ENCODE data around the gene ZNF534.
A peak's percentile ranks its signal among the peaks of the same experiment; 100 is the strongest.
"Not testable (repeated sequence)": the region's sequence is repeated elsewhere in the genome, so short reads cannot be mapped to it uniquely, and the experiment has no call there.

Gene ZNF534

GRCh38 chr19:52428937-52429336 is at the start of gene ZNF534:
Gene ZNF534, plus strand, starts transcription at chr19:52429148. Its CDS starts 2,327 bp downstream, at chr19:52431475.
- no peak for DNase-seq

DNA sequence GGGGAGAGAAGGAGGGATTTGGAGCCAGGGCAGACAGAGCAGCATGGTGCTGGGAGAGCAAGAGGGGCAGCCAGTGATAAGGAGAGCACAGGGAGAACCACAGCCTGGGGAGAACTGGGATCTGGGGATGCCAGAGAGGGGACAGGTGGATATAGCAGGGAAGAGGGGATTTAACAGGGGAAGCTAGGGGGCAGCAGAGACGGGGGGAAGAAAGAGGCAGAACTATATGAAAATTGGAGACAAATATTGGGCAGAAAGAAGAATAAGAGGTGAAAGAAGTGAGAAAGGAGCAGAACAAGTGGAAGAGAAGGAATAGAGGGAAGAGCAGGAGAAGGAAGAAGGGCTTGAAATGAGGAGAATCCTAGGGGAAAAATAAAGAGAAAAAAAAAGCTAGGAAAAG is 37.8 kb upstream of the ZNF534 start:
- no peak for DNase-seq

DNA sequence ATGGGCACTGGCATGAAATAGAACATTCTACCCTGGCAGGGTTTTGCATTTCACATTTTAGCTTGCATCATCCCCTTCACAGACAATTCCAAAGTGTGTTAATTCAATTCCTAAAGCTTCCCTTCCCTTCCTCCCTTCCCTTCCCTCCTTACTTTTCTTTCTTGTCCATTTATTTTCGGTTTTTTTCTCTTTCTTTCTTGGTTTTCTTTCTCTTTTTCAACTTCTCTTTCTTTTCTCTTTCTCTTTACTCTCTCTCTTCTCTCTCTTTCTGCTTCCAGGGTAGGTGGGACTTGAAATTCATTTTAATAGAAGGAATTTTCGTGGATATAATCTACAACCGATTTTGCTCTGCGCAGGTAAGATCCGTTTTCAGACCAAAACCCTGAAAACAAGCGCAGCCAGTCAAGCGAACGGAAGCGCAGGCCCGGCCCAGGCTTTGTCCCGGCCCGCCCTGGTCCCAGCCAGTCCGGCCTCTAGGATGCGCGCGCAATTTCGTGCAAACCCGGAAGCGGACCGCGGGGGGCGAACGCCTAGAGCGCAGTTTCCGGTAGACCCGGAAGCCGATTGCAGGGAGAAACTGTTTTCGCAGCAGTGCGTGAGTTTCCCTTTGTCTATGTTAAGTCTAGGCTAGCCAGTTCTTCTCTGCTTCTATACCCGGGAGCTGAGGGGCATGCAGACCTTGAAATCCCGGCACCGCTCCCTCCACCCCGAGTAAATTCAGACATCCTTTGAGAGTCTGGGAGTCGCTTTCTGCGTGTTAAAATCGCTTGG is 31.5 kb upstream of the ZNF534 start, which contains the start of gene ZNF528:
ZNF528 (plus strand) TSS at position 540 of the 771 bp plus-strand sequence. CDS start 4,165 bp downstream, outside the sequence.
- DNase-seq = peak; percentile 92 to 93

DNA sequence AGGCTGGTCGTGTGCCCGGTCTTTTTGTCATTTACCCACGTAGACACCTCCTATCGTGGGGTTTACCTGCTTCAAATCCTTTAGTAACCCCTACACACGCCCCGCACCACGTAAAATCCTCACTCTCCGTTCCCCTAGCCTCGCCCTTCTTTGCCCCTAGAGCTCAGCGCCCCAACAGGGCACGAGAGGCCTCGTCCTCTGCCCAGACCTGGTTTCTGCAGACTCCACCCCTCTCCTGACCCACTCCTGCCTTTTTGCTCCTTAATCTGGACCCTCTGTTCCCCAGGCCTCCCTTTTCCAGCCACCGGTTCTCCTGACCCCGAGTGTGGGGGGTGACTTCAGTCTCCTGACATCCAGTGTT is 30.9 kb upstream of the ZNF534 start:
- DNase-seq = peak in 1 of 2 donors; percentile 21

GRCh38 chr19:52410276-52410675 is 18.7 kb upstream of the ZNF534 start:
- no peak for DNase-seq

DNA sequence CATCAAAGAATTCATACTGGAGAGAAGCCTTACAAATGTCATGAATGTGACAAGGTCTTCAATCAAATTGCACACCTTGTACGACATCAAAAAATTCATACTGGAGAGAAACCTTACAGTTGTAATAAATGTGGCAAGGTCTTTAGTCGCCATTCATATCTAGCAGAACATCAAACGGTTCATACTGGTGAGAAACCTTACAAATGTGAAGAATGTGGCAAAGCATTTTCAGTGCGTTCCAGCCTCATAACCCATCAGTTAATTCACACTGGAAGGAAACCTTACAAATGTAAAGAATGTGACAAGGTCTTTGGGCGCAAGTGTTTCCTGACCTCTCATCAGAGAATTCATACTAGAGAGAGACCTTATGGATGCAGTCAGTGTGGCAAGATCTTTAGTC is 13.2 kb upstream of the ZNF534 start:
- no peak for DNase-seq

DNA sequence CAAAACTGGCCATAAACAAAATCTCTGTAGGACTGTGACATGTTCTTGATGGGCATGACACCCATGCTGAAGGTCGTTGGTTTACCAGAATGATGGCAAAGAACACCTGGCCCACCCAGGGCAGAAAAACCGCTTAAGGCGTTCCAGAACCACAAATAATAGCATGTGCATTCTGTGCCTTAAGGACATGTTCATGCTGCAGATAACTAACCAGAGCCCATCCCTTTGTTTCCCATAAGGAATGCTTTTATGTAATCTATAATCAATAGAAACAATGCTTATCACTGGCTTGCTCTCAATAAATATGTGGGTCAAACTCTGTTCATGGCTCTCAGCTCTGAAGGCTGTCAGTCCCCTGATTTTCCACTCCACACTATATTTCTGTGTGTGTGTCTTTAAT is 13.2 kb downstream of the ZNF534 start:
- no peak for DNase-seq

- DNase-seq = no peak
Observed at GRCh38 chr19:52444506-52444905, 15.6 kb downstream of the ZNF534 start.

DNA sequence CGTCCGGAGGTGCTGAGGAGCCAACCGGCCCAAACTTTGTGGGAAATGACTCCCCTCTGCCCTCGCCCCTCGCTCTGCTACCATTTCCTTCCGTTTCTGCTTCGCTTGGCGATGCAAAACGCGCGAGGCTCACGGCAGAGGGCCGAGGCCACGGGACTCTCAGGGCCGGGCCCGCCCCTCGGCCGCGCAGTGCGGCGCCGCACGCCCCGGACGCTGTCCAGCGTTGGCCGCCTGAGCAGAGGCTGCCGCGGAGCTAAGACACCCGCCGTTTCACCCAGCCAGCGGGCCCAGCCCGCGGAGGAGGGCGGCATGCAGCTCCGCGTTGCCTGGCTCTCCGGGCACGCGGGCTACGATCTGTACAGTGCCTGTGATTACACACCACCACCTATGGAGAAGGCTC is 22.3 kb downstream of the ZNF534 start:
- DNase-seq = no peak

GRCh38 chr19:52453324-52454094 is 24.6 kb downstream of the ZNF534 start, which contains the start of gene ZNF578:
Gene ZNF578, plus strand, starts transcription at chr19:52453553. Its CDS starts 48,293 bp downstream, at chr19:52501846.
- DNase-seq = peak; percentile 72 to 77

DNA sequence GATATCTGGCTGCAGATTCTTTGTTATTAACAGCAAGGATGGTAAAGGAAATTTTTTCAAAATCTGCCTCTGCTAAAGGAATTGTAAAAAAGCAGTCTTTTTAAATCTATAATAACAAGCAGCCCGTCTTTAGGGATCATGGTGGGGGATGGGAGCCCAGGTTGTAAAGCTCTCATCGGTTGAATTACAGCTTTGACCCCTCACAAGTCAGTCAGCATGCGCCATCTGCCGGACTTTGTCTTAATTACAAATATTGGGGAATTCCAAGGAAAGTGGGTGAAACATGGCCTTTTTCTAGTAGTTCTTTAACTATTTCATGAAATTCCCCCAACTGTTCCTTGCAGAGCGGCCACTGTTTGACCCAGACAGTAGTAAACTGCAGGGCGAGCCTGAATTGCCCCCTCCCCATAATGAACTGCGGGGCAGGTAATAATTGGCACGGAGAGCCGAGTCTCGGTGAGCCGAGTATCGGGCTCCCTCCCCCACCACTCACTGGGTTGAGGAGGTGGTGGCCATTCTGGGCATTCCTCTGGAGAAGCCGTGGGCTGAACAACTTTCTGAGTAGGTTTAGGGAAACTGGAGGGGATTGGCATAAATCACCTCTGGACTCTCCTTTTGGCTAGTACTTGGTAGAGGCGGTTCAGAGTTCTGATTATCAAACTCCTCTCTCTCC is 36.0 kb downstream of the ZNF534 start:
- no peak for DNase-seq

GRCh38 chr19:52473655-52474350 is 44.9 kb downstream of the ZNF534 start:
- DNase-seq = no peak

DNA sequence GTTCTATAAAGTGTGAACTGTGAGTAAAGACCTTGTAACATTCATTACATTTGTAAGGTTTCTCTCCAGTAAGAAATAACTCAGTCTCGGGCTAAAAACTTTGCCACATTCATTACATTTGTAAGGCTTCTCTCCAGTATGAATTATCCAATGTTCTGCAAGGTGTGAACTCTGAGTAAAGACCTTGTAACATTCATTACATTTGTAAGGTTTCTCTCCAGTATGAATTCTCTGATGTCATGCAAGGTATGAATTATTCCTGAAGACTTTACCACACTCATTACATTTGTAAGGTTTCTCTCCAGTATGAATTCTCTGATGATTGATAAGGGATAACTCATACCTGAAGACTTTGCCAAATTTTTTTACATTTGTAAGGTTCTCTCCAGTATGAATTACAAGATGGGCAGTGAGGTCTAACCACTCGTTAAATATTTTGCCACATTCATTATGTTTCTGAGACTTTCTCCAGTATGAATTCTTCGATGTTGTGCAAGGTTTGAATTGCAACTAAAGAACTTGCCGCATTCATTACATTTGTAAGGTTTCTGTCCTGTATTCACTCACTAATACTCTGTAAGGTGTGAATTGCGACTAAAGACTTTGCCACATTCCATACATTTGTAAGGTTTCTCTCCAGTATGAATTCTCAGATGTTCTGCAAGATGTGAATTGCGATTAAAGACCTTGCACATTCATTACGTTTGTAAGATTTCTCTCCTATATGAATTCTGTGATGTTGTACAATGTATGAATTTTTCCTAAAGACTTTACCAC is 45.6 kb downstream of the ZNF534 start:
- no peak for DNase-seq

- not testable (repeated sequence) for DNase-seq
Observed at GRCh38 chr19:52484111-52484743, 55.3 kb downstream of the ZNF534 start.

GRCh38 chr19:52485064-52485463 is 56.1 kb downstream of the ZNF534 start:
- DNase-seq = not testable (repeated sequence)

GRCh38 chr19:52485561-52486240 is 56.8 kb downstream of the ZNF534 start:
- DNase-seq = not testable (repeated sequence)

DNA sequence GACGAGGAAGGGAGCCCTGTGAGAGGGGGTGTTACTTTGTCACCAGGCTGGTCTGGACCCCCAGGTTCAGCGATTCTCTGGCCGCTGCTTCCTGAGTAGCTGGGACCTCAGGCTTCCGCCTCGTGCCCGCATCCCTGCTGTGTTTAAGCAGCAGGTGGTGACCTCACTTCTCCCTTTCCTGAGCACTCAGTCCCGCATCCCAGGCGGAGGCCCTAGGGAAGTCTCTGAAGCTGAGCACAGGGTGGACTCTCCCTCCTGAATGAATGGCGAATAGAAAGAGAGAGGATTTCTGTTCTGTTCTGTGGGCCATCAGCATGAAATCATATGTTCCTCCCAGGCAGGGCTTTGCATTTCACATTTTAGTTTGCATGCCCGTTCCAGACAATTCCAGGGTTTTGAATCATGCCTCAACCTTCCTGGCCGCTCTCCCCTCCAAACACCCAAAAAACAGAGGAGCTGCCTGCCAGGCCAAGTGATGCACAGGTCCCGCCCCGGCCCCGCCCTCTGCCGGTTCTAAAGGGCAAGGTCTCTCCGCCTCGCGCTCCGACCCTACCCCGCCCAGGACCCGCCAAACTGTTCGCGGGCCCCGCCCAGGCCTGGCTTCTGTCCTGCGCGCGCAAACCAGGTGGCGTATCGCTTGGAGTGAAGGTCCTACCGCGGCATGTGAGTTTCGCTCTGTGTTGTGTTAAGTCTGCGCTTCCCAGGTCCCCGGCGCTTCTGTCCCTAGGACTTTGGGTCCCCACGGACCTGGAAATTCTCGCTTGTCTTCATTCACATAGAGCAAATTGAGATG is 63.4 kb downstream of the ZNF534 start:
- peak in 1 of 2 donors; percentile 2 for DNase-seq

GRCh38 chr19:52492994-52493470 is 64.1 kb downstream of the ZNF534 start:
- DNase-seq = no peak

GRCh38 chr19:52494518-52494917 is 65.6 kb downstream of the ZNF534 start:
- no peak for DNase-seq

DNA sequence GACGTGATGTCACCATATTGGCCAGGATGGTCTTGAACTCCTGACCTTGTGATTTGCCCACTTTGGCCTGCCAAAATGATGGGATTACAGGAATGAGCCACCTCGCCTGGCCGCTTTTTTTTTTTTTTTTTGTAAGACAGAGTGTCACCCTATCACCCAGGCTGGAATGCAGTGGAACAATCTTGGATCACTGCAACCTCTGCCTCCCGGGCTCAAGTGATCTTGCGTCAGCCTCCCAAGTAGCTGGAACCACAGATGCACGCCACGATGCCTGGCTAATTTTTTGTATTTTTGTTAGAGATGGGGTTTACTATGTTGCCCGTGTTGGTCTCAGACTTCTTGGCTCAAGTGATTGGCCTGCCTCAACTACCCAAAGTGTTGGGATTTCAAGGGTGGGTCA is 69.6 kb downstream of the ZNF534 start:
- no peak for DNase-seq
